HG03457 (cell line): ENCODE data around the gene STRN.

ENCODE experiments used
- ATAC-seq: cut with Tn5 transposase; IDR thresholded peaks from one replicate; pipeline ENCODE4 v1.9.1; 2021; ENCODE audit warnings: moderate number of reproducible peaks; ENCODE audit not compliant: unreplicated experiment

Gene STRN

DNA sequence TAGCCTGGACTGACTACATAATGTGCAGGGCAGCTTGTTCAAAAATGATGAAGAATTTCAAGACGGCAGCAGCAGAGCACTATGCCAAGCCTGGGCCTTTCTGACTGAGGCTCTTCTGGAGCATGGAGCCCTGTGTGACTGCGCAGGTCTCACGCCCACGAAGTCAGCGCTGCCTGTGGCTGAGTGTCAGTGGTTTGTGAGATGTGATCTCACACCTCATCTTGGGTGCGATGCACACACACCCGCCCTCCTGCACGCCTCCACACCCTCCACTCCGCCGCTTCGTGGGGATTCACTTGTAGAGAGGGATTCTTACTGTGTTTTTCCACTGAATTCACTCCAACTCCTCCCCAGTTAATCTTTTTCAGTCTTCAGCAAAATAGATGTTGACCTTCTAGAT, 166.0 kb downstream of the STRN start:
- no peak for ATAC-seq

DNA sequence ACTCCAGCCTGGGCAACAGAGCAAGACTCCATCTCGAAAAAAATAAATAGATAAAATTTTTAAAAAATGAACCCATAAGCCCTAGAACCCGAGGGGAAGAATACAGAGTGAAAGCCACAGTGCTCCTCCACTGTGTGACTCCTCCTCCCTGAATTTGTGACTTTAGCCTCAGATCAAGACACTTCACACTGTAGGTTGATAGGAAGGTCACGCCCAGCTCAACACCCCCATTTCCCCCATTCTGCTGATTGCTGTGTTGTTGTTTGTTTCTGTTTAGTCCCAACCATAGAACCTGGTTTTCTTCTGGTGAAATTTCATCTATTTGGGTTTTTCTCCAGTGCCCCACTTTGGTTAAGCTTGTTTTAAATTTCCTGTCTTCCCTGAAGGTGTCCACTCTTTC, 167.6 kb downstream of the STRN start:
- ATAC-seq, result no peak

DNA sequence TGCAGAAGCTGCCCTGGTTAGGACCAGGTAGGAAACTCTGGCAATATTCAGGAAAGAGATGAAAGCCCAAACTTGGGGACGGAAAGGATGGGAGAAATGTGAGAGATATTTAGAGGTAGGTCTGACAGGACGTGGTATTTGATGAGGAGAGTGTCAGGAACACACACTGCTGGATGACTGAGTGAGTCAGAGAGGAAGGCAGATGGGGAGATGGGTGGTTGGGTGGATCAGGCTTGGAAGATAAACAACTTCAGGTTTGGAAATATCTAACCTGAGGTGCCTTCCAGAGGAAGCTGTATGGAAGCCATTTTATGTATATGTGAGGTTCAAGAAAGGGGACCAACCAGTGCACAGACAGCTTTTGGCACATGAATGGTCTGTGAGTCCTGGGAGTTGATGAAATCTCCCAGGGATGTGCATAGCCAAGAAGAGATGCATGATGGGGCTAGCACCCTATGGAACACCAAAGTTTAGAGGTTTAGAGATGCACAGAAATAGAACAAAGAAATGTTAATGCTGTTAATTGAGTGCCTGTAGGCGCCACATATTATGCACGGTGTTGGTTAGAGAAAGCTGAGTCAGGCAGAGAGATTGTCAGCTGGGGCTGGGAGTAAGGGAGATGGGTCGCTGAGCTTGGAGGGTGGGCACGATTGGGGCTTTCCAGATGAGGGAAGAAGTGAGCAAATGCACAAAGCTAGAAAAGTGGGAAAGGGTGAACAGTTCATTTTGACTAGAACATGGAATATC, 168.8 kb downstream of the STRN start:
- no peak for ATAC-seq
